Psoas muscle (tissue), 8 donors: ENCODE results near the gene NFASC. TPM values are rescaled to one million over a fixed set of nuclear protein-coding genes. Genes with fewer than 3 reads are reported as not detected.

Experiments used
- ATAC-seq, 4 donors: fragments of 200-7000 bp; cut with Tn5 transposase; one replicate each; pipeline ENCODE4 v1.9.1; 2020; ENCODE audit warnings: moderate library complexity in 3 of 4, mild to moderate bottlenecking in 2 of 4
- DNase-seq, 2 donors: peaks; one replicate each; pipeline ENCODE4 v3.0.0-alpha.2; 2020
- H3K27ac ChIP-seq: fragments of 200-600 bp; one replicate; pipeline ENCODE4 v1.8.0; 2022
- H3K27me3 ChIP-seq, 3 donors: fragments of 200-600 bp in 1 of 3; one replicate each; pipeline versions ENCODE4 v1.6.1 to v1.8.0; 2013 to 2022; ENCODE audit warnings: low read length in 2 of 3, mild to moderate bottlenecking in 2 of 3, moderate library complexity in 1 of 3; ENCODE audit not compliant: insufficient read depth in 3 of 3
- H3K36me3 ChIP-seq, 2 donors: fragments of 200-600 bp in 1 of 2; one replicate each; pipeline versions ENCODE4 v1.6.1 to v1.8.0; 2013 to 2022; ENCODE audit warnings: low read depth in 1 of 2, mild to moderate bottlenecking in 1 of 2, moderate library complexity in 1 of 2; ENCODE audit not compliant: insufficient read depth in 1 of 2
- H3K4me1 ChIP-seq: fragments of 200-600 bp; one replicate; pipeline ENCODE4 v1.8.0; 2022
- H3K4me3 ChIP-seq: fragments of 200-600 bp; one replicate; pipeline ENCODE4 v1.8.0; 2022; ENCODE audit warnings: mild to moderate bottlenecking
- H3K9me3 ChIP-seq: fragments of 200-600 bp; one replicate; pipeline ENCODE4 v1.8.0; 2022
- WGBS, 3 donors: extraction: QIAGEN DNeasy Blood & Tissue Kit; methylation state at CpG; one replicate each; pipeline versions ENCODE4 v1.1.6 to v1.1.7; 2013; 5-methylcytosine and 5-hydroxymethylcytosine counted together
- intact Hi-C, 2 donors: fragments of 100-400 bp; cut with DNase I; formaldehyde crosslinking; loops; one replicate each; pipeline versions ENCODE4 v1.11.0 to v1.14.2; 2022
- polyA plus RNA-seq, 3 donors: library from polyadenylated mRNA; stranded (reverse); fragments of 200-250 nt; gene quantifications; one replicate each; pipeline ENCODE4 v1.2.3, GENCODE V29; 2013
- total RNA-seq, 4 donors: library from RNA; stranded (reverse); fragmentation: NEBNext Ultra II Directional in 2 of 4; extraction: Animal tissue kit (Norgen Biotek cat#: 25700) in 2 of 4; gene quantifications; one replicate each; pipeline versions ENCODE4 v1.2.1 to v1.2.4, GENCODE V29; 2021 to 2023
- TF ChIP-seq, protein P1 (sequence below): fragments of 200-600 bp; IDR thresholded peaks from one replicate; pipeline ENCODE4 v1.8.0; 2022; ENCODE audit warnings: antibody characterized with exemption
- donor health status: healthy with polysubstance abuse.
- donor health status: DM: no; HTN: no; CAD: no; lungs with moderate emphysema.
- donor health status: Bipolar disorder and iron deficiency.
- donor health status: healthy.
- donor health status: DM: yes; HTN: yes; CAD: no.
- donor health status: DM: no; HTN: no; CAD: no.
- donor health status: DM: no; HTN: no; CAD: no.
- donor health status: DM: yes; HTN: yes; CAD: no.

The NFASC gene
- total and polyA plus RNA-seq, 7 donors: 0.46 to 7.5 (median 0.90) TPM

DNA sequence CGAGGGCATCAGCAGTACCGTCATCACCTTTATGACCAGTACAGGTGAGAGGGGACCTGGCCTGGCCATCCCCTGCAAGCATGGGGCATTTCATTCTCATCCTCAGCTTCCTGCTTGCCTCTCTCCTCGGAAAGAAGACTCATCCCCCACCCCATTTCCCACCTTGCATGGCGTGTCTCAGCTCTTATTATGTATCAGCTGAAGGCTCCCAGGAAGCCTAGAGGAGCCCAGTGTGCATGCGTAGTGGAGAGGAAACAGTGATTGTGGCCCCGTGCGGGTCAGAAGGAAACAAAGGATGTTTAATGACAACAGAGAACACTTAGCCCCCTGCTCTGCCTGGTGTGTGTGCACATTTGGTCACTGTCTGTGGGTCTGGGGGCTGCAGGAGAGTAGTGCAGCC, 132.0 kb downstream of the NFASC start:
- TF ChIP-seq, protein P1, sequence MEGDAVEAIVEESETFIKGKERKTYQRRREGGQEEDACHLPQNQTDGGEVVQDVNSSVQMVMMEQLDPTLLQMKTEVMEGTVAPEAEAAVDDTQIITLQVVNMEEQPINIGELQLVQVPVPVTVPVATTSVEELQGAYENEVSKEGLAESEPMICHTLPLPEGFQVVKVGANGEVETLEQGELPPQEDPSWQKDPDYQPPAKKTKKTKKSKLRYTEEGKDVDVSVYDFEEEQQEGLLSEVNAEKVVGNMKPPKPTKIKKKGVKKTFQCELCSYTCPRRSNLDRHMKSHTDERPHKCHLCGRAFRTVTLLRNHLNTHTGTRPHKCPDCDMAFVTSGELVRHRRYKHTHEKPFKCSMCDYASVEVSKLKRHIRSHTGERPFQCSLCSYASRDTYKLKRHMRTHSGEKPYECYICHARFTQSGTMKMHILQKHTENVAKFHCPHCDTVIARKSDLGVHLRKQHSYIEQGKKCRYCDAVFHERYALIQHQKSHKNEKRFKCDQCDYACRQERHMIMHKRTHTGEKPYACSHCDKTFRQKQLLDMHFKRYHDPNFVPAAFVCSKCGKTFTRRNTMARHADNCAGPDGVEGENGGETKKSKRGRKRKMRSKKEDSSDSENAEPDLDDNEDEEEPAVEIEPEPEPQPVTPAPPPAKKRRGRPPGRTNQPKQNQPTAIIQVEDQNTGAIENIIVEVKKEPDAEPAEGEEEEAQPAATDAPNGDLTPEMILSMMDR: no peak
- Histone ChIP-seq H3K27me3 (no peaks in the 10 kb centered on the region), H3K4me3 (no peak overlapping the region), H3K4me1 (no peaks in the 10 kb centered on the region), H3K27ac (no peak overlapping the region), H3K9me3 (no peaks in the 10 kb centered on the region), H3K36me3 (no peaks in the 10 kb centered on the region)
- ATAC-seq (peak in 1 of 4 donors; percentile 27), DNase-seq (no peak)
- intact Hi-C loops: no loop called here
- WGBS, 3 donors: 78 to 82% (median 81%) methylated on average over 7 of the region's 7 CpGs

DNA sequence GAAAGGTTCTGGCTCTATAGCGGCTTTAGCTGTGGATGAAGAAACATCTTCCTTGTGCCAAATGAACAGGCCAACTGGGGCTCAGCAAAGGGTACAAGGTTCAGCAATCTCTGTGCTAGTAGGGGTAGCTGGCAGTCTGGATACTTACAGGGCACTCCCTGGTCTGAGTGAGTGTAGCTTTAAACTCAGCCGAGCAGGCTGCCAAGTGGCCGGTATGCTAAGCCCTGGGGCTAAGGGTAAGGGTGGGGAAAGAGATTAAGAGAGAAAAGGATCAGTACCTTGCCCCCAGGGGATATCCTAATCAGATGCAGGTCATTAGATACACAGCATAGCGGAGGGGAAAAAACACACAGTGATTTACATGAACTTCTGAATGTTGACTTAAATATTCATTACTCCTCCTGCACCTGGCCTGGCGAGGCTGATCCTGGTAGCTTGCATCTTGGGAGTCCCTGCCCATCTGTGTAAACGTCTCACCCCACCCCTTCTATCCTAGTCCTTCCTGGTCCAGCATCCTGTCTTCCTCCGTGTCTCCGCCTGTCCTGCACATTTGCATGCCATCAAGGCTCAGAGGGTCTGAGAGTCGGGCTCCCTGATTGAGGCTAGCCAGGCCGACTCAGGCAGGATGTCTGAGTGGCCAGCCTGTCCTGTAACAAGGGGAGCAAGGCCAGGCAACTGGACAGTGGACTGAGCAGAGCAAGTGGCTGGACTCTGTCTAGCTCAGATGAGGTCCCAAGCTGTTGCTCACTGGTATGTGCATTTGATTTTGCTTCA, 132.9 kb downstream of the NFASC start:
- Histone ChIP-seq H3K27me3 (no peaks in the 10 kb centered on the region), H3K9me3 (no peaks in the 10 kb centered on the region), H3K4me1 (no peaks in the 10 kb centered on the region), H3K4me3 (no peak overlapping the region), H3K27ac (no peak overlapping the region), H3K36me3 (no peaks in the 10 kb centered on the region)
- TF ChIP-seq, protein P1: no peak
- 55 to 63% (median 58%) methylated on average over 10 of the region's 10 CpGs for WGBS, 3 donors
- intact Hi-C loops: no loop called here
- DNase-seq (no peak), ATAC-seq (no peak)

DNA sequence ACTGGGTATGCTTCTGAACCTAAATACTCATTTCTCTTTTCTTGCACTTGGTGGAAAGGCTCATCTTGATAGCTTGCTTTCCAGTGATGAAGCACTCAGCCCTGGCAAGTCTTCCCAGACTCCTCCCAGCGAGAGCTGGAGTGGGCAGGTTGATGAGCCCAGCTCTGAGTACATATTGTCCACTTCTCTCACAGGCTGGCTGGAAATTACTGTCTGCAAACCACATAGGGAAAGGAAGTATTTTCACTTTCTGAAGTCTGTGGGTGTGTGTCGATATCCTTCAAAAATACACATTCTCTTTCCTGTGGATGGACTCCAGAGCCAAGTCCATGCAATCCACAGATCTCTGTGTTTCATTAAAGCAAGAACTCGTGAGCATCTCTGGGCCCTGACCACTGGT, 133.7 kb downstream of the NFASC start:
- no peak overlapping the region for H3K4me3 ChIP-seq
- DNase-seq (no peak), ATAC-seq (no peak)
- no peak overlapping the region for H3K27ac ChIP-seq
- TF ChIP-seq, protein P1: no peak
- H3K27me3 ChIP-seq: no peaks in the 10 kb centered on the region
- H3K36me3 ChIP-seq: no peaks in the 10 kb centered on the region
- intact Hi-C loops: no loop called here
- WGBS, 3 donors: 67 to 73% (median 70%) methylated on average over 3 of the region's 3 CpGs
- no peaks in the 10 kb centered on the region for H3K9me3 ChIP-seq
- no peaks in the 10 kb centered on the region for H3K4me1 ChIP-seq

DNA sequence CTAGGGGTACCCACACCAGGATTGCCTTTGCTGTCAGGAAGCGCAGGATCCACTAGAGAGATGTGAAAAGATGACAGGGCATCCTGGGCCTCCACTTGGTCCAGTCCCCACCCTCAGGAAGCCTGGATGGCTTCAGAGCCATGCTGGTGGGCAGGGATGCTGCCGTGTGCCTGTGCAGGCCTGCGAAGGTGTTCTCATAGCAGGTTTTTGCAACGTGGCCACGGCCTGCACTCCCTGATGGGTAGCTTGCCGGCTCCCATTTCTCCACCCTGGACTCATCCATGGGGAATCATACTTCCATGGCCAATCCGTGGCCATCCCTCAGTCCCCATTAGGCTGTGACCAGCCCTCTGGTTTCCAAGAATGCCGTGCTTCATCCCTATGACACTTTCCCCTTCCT, 138.2 kb downstream of the NFASC start:
- intact Hi-C loops: no loop called here
- Histone ChIP-seq H3K27me3 (no peaks in the 10 kb centered on the region), H3K27ac (no peak overlapping the region), H3K4me3 (no peak overlapping the region), H3K36me3 (no peaks in the 10 kb centered on the region), H3K4me1 (no peaks in the 10 kb centered on the region), H3K9me3 (no peaks in the 10 kb centered on the region)
- ATAC-seq (no peak), DNase-seq (no peak)
- TF ChIP-seq, protein P1: no peak
- 76 to 83% (median 83%) methylated on average over 8 of the region's 8 CpGs for WGBS, 3 donors

DNA sequence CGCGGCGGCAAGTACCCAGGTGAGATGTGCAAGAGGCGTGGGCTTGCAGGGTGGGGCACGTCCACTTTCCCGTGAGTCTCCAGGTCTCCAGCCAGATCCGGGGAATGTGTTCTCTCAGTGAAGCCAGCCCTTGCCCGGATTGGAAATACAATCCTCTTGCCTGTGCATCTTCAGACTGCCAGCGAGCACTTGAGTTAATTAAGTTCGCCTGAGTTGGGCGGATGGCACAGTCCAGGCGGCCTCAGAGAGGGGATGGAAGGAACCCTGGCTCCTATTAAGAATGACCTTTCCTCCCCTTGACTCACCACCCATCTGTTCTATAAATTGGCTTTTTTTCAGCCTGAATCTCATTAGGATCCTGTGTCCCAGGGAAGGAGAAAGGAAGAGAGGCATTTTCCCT, 139.0 kb downstream of the NFASC start:
- Histone ChIP-seq H3K27me3 (no peaks in the 10 kb centered on the region), H3K27ac (no peak overlapping the region), H3K9me3 (no peaks in the 10 kb centered on the region), H3K4me3 (no peak overlapping the region), H3K36me3 (no peaks in the 10 kb centered on the region), H3K4me1 (no peaks in the 10 kb centered on the region)
- TF ChIP-seq, protein P1: no peak
- no peak for DNase-seq
- 82 to 89% (median 86%) methylated on average over 12 of the region's 12 CpGs for WGBS, 3 donors
- ATAC-seq: no peak
- intact Hi-C loops: no loop called here
